Measurements from ENCODE around the gene COMT. TPM values are rescaled to one million over a fixed set of nuclear protein-coding genes. Genes with fewer than 3 reads are reported as not detected.

The COMT gene
- total and polyA plus RNA-seq, 2 experiments from 2014 or later: 29.6 to 29.8 TPM

GRCh38 chr22:19902245-19902715 is 39.3 kb upstream of the COMT start:
- Mint-ChIP-seq H3K9me3 (peaks cover 3% of the 10 kb centered on the region; the same call in 1 of the 3 replicates), H3K36me3 (ENCODE audit: low read depth) (peaks cover 3% of the 10 kb centered on the region; the same call in 1 of the 3 replicates), H3K4me1 (peaks cover 20% of the 10 kb centered on the region), H3K27me3 (ENCODE audit: insufficient read depth, low read depth, poor library complexity) (peaks cover 14% of the 10 kb centered on the region), H3K27ac (no peak overlapping the region), H3K4me3 (no peak overlapping the region)
- H3F3A ChIP-seq (replicated peaks; ENCODE audit: low read depth): 0 out of 2 replicates have a peak, but pooled peaks cover 2% of the 10 kb centered on the region
- ATAC-seq (no peak), DNase-seq (ENCODE audit: low spot score) (no peak)
- no peaks in the 10 kb centered on the region for H3K36me3 ChIP-seq (ENCODE audit: insufficient read depth)
- no peaks in the 10 kb centered on the region for H3K9me2 ChIP-seq (ENCODE audit: insufficient read depth)
- H3K27ac ChIP-seq (ENCODE audit: low read depth): no peak overlapping the region
- no peak for TF ChIP-seq ZNF331 (CRISPR knock-in tag; IDR thresholded peaks at IDR 0.05; ENCODE audit: low read depth)
- no peaks in the 10 kb centered on the region for H3K27me3 ChIP-seq (ENCODE audit: insufficient read depth)
- H2AFZ ChIP-seq: no peak overlapping the region
- H3K4me3 ChIP-seq: no peak overlapping the region
- no peaks in the 10 kb centered on the region; the same call in 1 of the 2 replicates for H3K4me1 ChIP-seq (ENCODE audit: insufficient read depth)
- H3K4me2 ChIP-seq: no peak overlapping the region
- no peaks in the 10 kb centered on the region for H3K79me2 ChIP-seq (replicated peaks; ENCODE audit: insufficient read depth)
- H4K20me1 ChIP-seq (replicated peaks; ENCODE audit: insufficient read depth): no peaks in the 10 kb centered on the region

GRCh38 chr22:19903031-19903430 is 38.5 kb upstream of the COMT start:
- TF ChIP-seq CREB1 (CRISPR knock-in tag; IDR thresholded peaks at IDR 0.05; ENCODE audit: low read depth) (no peak), EZH2phosphoT487 (IDR thresholded peaks at IDR 0.05; ENCODE audit: unreplicated experiment) (no peak), ZNF114 (CRISPR knock-in tag; IDR thresholded peaks at IDR 0.05) (no peak), POLR2AphosphoS5 (IDR thresholded peaks at IDR 0.05; ENCODE audit: low read depth) (no peak)
- ATAC-seq: peak; percentile 73

GRCh38 chr22:19903513-19903912 is 38.1 kb upstream of the COMT start:
- no peak for DNase-seq (ENCODE audit: low spot score)
- Histone ChIP-seq H3K4me1 (ENCODE audit: insufficient read depth) (no peaks in the 10 kb centered on the region; the same call in 1 of the 2 replicates), H3K27ac (ENCODE audit: low read depth) (no peak overlapping the region)

More at GRCh38 chr22:19903031-19903430, 38.5 kb upstream of the COMT start:
- H3K27me3 ChIP-seq (ENCODE audit: insufficient read depth): no peaks in the 10 kb centered on the region
- H2AFZ ChIP-seq: peak overlapping the region; percentile 63; the same call in 1 of the 2 replicates
- Mint-ChIP-seq H3K27ac (peak overlapping the region; percentile 59; the same call in 1 of the 2 replicates), H3K36me3 (ENCODE audit: low read depth) (peaks cover 3% of the 10 kb centered on the region; the same call in 1 of the 3 replicates), H3K9me3 (peaks cover 3% of the 10 kb centered on the region; the same call in 1 of the 3 replicates), H3K4me1 (peaks cover 20% of the 10 kb centered on the region), H3K27me3 (ENCODE audit: insufficient read depth, low read depth, poor library complexity) (peaks cover 14% of the 10 kb centered on the region), H3K4me3 (no peak overlapping the region)
- 0 out of 2 replicates have a peak, but pooled peaks cover 2% of the 10 kb centered on the region for H3F3A ChIP-seq (replicated peaks; ENCODE audit: low read depth)
- H3K36me3 ChIP-seq (ENCODE audit: insufficient read depth): no peaks in the 10 kb centered on the region
- no peaks in the 10 kb centered on the region for H3K79me2 ChIP-seq (replicated peaks; ENCODE audit: insufficient read depth)
- no peak overlapping the region for H3K27ac ChIP-seq (ENCODE audit: low read depth)
- H3K4me2 ChIP-seq: no peak overlapping the region
- H3K4me1 ChIP-seq (ENCODE audit: insufficient read depth): no peaks in the 10 kb centered on the region; the same call in 1 of the 2 replicates
- no peak for DNase-seq (ENCODE audit: low spot score)
- H4K20me1 ChIP-seq (replicated peaks; ENCODE audit: insufficient read depth): no peaks in the 10 kb centered on the region
- H3K4me3 ChIP-seq: no peak overlapping the region
- no peaks in the 10 kb centered on the region for H3K9me2 ChIP-seq (ENCODE audit: insufficient read depth)

More at GRCh38 chr22:19903513-19903912, 38.1 kb upstream of the COMT start:
- peaks cover 3% of the 10 kb centered on the region; the same call in 1 of the 3 replicates for H3K9me3 Mint-ChIP-seq
- peaks cover 14% of the 10 kb centered on the region for H3K27me3 Mint-ChIP-seq (ENCODE audit: insufficient read depth, low read depth, poor library complexity)
- no peaks in the 10 kb centered on the region for H3K79me2 ChIP-seq (replicated peaks; ENCODE audit: insufficient read depth)
- peaks cover 3% of the 10 kb centered on the region; the same call in 1 of the 3 replicates for H3K36me3 Mint-ChIP-seq (ENCODE audit: low read depth)
- H3K9me2 ChIP-seq (ENCODE audit: insufficient read depth): no peaks in the 10 kb centered on the region
- H2AFZ ChIP-seq: peak overlapping the region; percentile 63; the same call in 1 of the 2 replicates
- H3F3A ChIP-seq (replicated peaks; ENCODE audit: low read depth): 0 out of 2 replicates have a peak, but pooled peaks cover 2% of the 10 kb centered on the region
- H4K20me1 ChIP-seq (replicated peaks; ENCODE audit: insufficient read depth): no peaks in the 10 kb centered on the region
- peak; percentile 60 for ATAC-seq
- peak overlapping the region; percentile 59; the same call in 1 of the 2 replicates for H3K27ac Mint-ChIP-seq
- H3K4me1 Mint-ChIP-seq: peaks cover 20% of the 10 kb centered on the region
- no peak for TF ChIP-seq ZNF462 (CRISPR knock-in tag; IDR thresholded peaks at IDR 0.05)
- TF ChIP-seq ZNF331 (CRISPR knock-in tag; IDR thresholded peaks at IDR 0.05; ENCODE audit: low read depth): no peak
- no peaks in the 10 kb centered on the region for H3K36me3 ChIP-seq (ENCODE audit: insufficient read depth)
- no peak overlapping the region for H3K4me3 Mint-ChIP-seq
- H3K4me3 ChIP-seq: no peak overlapping the region
- no peaks in the 10 kb centered on the region for H3K27me3 ChIP-seq (ENCODE audit: insufficient read depth)
- no peak overlapping the region for H3K4me2 ChIP-seq

All from GM23338 (cell line).